Vagina (tissue), 2 donors: ENCODE results near the gene ITIH3. TPM values are rescaled to one million over a fixed set of nuclear protein-coding genes. Genes with fewer than 3 reads are reported as not detected.

ENCODE experiments used
- DNase-seq, 2 donors: peaks; one replicate each; pipeline ENCODE4 v3.0.0-alpha.2; 2017; ENCODE audit errors: extremely low spot score in 2 of 2
- H3K27ac ChIP-seq: fragments of 200-600 bp; sonication (generic); one replicate; pipeline ENCODE4 v1.5.1; 2019
- H3K27me3 ChIP-seq: fragments of 200-600 bp; sonication (generic); one replicate; pipeline ENCODE4 v1.5.1; 2019
- H3K36me3 ChIP-seq, 2 donors: fragments of 200-600 bp; sonication (generic); one replicate each; pipeline ENCODE4 v1.5.1; 2017 to 2019
- H3K4me1 ChIP-seq: fragments of 200-600 bp; sonication (generic); one replicate; pipeline ENCODE4 v1.5.1; 2019
- H3K4me3 ChIP-seq, 2 donors: fragments of 200-600 bp; sonication (generic); 1 replicate in 1 of 2; 2 replicates in 1 of 2; pipeline ENCODE4 v1.5.1; 2016 to 2019
- H3K9me3 ChIP-seq: fragments of 200-600 bp; sonication (generic); one replicate; pipeline ENCODE4 v1.5.1; 2019
- CTCF ChIP-seq, 3 experiments: fragments of 450-650 bp in 2 of 3; fragments of 200-600 bp in 1 of 3; sonication (generic) in 1 of 3; IDR thresholded peaks; one replicate each; pipeline ENCODE4 v1.5.1; 2017 to 2019; ENCODE audit warnings: antibody characterized with exemption in 3 of 3, mild to moderate bottlenecking in 2 of 3, moderate library complexity in 2 of 3
- POLR2A ChIP-seq, 2 donors: fragments of 450-650 bp; IDR thresholded peaks; one replicate each; pipeline ENCODE4 v1.6.1; 2017; ENCODE audit warnings: antibody characterized with exemption in 2 of 2, mild to moderate bottlenecking in 2 of 2, moderate library complexity in 2 of 2
- POLR2AphosphoS5 ChIP-seq, 2 donors: sonication (generic); formaldehyde crosslinking; IDR thresholded peaks; one replicate each; pipeline ENCODE4 v1.9.0; 2017; ENCODE audit warnings: antibody characterized with exemption in 2 of 2, mild to moderate bottlenecking in 2 of 2, low read depth in 1 of 2; ENCODE audit not compliant: insufficient read depth in 1 of 2
- intact Hi-C: fragments of 100-400 bp; cut with DNase I; formaldehyde crosslinking; loops from one replicate; pipeline ENCODE4 v1.15.1; 2023
- total RNA-seq: library from RNA; depleted of rRNA; stranded (reverse); fragments of >200 nt; gene quantifications from one replicate; pipeline ENCODE4 v1.2.3, GENCODE V29; 2016

Gene ITIH3
- total RNA-seq, 1 donor from 2014 or later, result 7.6 TPM

DNA sequence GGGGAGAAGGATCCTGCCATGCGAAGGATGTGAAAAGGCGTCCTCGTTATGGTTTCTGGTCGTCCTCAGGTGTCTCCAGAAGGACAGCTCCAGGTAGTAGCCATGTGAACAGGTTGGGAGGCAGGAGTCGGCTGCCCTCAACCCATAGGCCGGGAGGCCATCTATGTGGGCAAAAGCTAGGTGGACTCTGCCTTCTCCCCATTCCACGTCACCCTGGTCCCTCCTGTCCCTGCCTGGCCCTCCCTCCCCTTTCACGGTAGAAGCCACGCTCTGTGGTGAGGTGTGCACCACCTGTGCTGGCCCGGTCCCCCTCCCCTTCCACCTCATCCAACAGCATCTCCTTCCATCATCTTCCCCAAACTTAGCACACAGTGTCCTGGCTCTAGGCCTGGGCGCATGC is 16.3 kb downstream of the ITIH3 start:
- no peak for DNase-seq
- Histone ChIP-seq H3K4me3 (no peak overlapping the region), H3K4me1 (no peaks in the 10 kb centered on the region), H3K36me3 (no peaks in the 10 kb centered on the region), H3K27ac (no peak overlapping the region), H3K27me3 (no peaks in the 10 kb centered on the region), H3K9me3 (no peaks in the 10 kb centered on the region)
- intact Hi-C loops, result no loop called here
- TF ChIP-seq CTCF (IDR thresholded peaks at IDR 0.05) (no peak), POLR2AphosphoS5 (IDR thresholded peaks at IDR 0.05; ENCODE audit: insufficient read depth in 1 of 2, low read depth in 1 of 2) (no peak), POLR2A (IDR thresholded peaks at IDR 0.05) (no peak)

DNA sequence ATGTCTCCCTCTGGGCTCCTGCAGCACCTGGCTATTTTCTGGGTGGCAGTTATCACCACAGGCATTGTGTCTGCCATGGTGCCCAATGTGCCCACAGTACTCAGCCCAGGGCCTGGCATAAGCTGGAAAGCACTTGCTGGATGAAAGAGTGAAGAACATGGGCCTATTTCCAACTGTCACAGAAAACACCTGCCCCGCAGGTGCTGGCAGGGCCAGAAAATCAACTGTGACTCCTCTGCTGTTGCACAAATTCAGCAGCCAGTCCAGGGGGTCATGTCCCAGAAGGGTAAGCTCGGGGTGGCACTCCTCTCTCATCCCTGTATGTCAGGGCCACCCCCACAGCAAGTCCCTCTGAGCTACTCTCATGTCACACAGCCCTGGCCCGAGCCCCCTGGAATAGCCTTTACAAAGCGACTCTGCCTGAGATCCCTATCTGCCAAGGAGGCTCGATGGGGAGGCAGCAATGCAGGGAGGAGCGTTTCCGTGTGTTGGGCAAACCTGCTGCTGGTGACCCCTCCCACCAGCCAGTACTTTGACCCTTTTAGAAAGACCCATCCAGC is 16.9 kb downstream of the ITIH3 start:
- no peaks in the 10 kb centered on the region for H3K27me3 ChIP-seq
- no peaks in the 10 kb centered on the region for H3K9me3 ChIP-seq
- H3K27ac ChIP-seq, result no peak overlapping the region
- no peak for TF ChIP-seq POLR2AphosphoS5 (IDR thresholded peaks at IDR 0.05; ENCODE audit: insufficient read depth in 1 of 2, low read depth in 1 of 2)
- no peak for TF ChIP-seq POLR2A (IDR thresholded peaks at IDR 0.05)
- no peak for TF ChIP-seq CTCF (IDR thresholded peaks at IDR 0.05)
- no peak for DNase-seq
- no peak overlapping the region for H3K4me3 ChIP-seq
- H3K4me1 ChIP-seq, result no peaks in the 10 kb centered on the region
- intact Hi-C loops, result no loop called here
- H3K36me3 ChIP-seq, result no peaks in the 10 kb centered on the region

GRCh38 chr3:52813810-52814209 is 19.2 kb downstream of the ITIH3 start:
- intact Hi-C loops, result no loop called here
- H3K36me3 ChIP-seq, result no peaks in the 10 kb centered on the region
- no peak overlapping the region for H3K27ac ChIP-seq
- H3K9me3 ChIP-seq, result no peaks in the 10 kb centered on the region
- TF ChIP-seq POLR2A (IDR thresholded peaks at IDR 0.05) (no peak), POLR2AphosphoS5 (IDR thresholded peaks at IDR 0.05; ENCODE audit: insufficient read depth in 1 of 2, low read depth in 1 of 2) (no peak), CTCF (IDR thresholded peaks at IDR 0.05) (no peak)
- H3K4me3 ChIP-seq, result no peak overlapping the region
- no peaks in the 10 kb centered on the region for H3K27me3 ChIP-seq
- H3K4me1 ChIP-seq, result no peaks in the 10 kb centered on the region
- no peak for DNase-seq

- no peaks in the 10 kb centered on the region for H3K27me3 ChIP-seq
- no peak for TF ChIP-seq POLR2AphosphoS5 (IDR thresholded peaks at IDR 0.05; ENCODE audit: insufficient read depth in 1 of 2, low read depth in 1 of 2)
- no peak for TF ChIP-seq CTCF (IDR thresholded peaks at IDR 0.05)
- TF ChIP-seq POLR2A (IDR thresholded peaks at IDR 0.05), result no peak
- H3K36me3 ChIP-seq, result no peaks in the 10 kb centered on the region
- no peaks in the 10 kb centered on the region for H3K4me1 ChIP-seq
- no peak overlapping the region for H3K4me3 ChIP-seq
- H3K9me3 ChIP-seq, result no peaks in the 10 kb centered on the region
- DNase-seq, result no peak
- intact Hi-C loops, result no loop called here
- no peak overlapping the region for H3K27ac ChIP-seq
These were observed 21.6 kb downstream of the ITIH3 start for GRCh38 chr3:52816199-52816598.

DNA sequence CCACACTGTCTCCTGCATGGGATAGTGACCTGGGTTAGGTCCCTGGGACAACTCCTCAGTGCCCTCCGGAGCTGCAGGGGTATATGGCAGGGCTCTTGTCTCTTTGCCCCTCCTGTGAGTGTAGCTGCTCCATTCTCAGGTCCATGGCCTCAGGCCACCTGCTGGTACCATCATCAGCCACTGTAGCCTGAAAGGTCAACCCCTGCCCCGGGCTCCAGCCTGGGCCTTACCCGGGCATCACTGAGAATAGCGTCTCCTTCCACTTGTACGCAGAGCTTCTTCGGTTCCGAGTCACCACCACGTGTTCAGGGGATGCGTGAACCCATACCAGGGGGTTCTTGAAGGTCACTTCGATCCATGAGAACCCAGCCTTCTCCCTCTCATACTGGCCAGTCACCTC is 22.1 kb downstream of the ITIH3 start:
- TF ChIP-seq POLR2AphosphoS5 (IDR thresholded peaks at IDR 0.05; ENCODE audit: insufficient read depth in 1 of 2, low read depth in 1 of 2) (no peak), CTCF (IDR thresholded peaks at IDR 0.05) (no peak), POLR2A (IDR thresholded peaks at IDR 0.05) (no peak)
- no peak for DNase-seq
- H3K36me3 ChIP-seq, result no peaks in the 10 kb centered on the region
- H3K4me3 ChIP-seq, result no peak overlapping the region
- H3K4me1 ChIP-seq, result no peaks in the 10 kb centered on the region
- intact Hi-C loops, result no loop called here
- H3K27ac ChIP-seq, result no peak overlapping the region
- H3K27me3 ChIP-seq, result no peaks in the 10 kb centered on the region
- H3K9me3 ChIP-seq, result no peaks in the 10 kb centered on the region
